Ectodermal cell (in vitro differentiated cells): Measurements from ENCODE around the gene AVPR2.

Experiments
- H3K27ac ChIP-seq: 2 replicates; pipeline ENCODE4 v1.7.0; 2013; ENCODE audit warnings: mild to moderate bottlenecking, low read depth, low read length; ENCODE audit not compliant: insufficient read depth, poor library complexity, severe bottlenecking
- H3K27me3 ChIP-seq: 2 replicates; pipeline ENCODE4 v1.7.0; 2013; ENCODE audit warnings: mild to moderate bottlenecking, low read length; ENCODE audit not compliant: insufficient read depth, control insufficient read depth, poor library complexity, severe bottlenecking
- H3K36me3 ChIP-seq: one replicate; pipeline ENCODE4 v1.7.0; 2013; ENCODE audit warnings: low read length; ENCODE audit not compliant: control insufficient read depth, insufficient read depth
- H3K4me1 ChIP-seq: one replicate; pipeline ENCODE4 v1.7.0; 2013; ENCODE audit warnings: low read length; ENCODE audit not compliant: control insufficient read depth, insufficient read depth
- H3K4me3 ChIP-seq: 2 replicates; pipeline ENCODE4 v1.7.0; 2013; ENCODE audit warnings: low read depth, low read length, control low read depth; ENCODE audit not compliant: insufficient read depth
- H3K9me3 ChIP-seq: 2 replicates; pipeline ENCODE4 v1.7.0; 2013; ENCODE audit warnings: mild to moderate bottlenecking, low read length, moderate library complexity; ENCODE audit not compliant: control insufficient read depth
- WGBS, 2 experiments: methylation state at CpG; one replicate each; pipeline ENCODE4 v1.1.7; 2013; ENCODE audit warnings: missing lambda C conversion rate in 2 of 2; 5-methylcytosine and 5-hydroxymethylcytosine counted together

Gene AVPR2

GRCh38 chrX:153903238-153903980, 1.1 kb upstream of the AVPR2 start:
- WGBS, 2 experiments = 83 to 86% methylated on average over 18 of the region's 18 CpGs
- H3K27ac ChIP-seq = no peak overlapping the region

GRCh38 chrX:153905481-153906095, 1.1 kb downstream of the AVPR2 start:
- WGBS, 2 experiments = 95 to 97% methylated on average over 32 of the region's 32 CpGs
- Histone ChIP-seq H3K27me3 (no peaks in the 10 kb centered on the region), H3K9me3 (no peaks in the 10 kb centered on the region), H3K4me3 (no peak overlapping the region), H3K36me3 (no peaks in the 10 kb centered on the region), H3K4me1 (no peaks in the 10 kb centered on the region), H3K27ac (no peak overlapping the region)

More at GRCh38 chrX:153903238-153903980, 1.1 kb upstream of the AVPR2 start:
- Histone ChIP-seq H3K4me1 (no peaks in the 10 kb centered on the region), H3K36me3 (no peaks in the 10 kb centered on the region), H3K27me3 (no peaks in the 10 kb centered on the region), H3K9me3 (no peaks in the 10 kb centered on the region), H3K4me3 (no peak overlapping the region)

GRCh38 chrX:153906126-153906917, 1.8 kb downstream of the AVPR2 start:
- no peaks in the 10 kb centered on the region for H3K27me3 ChIP-seq
- H3K27ac ChIP-seq = no peak overlapping the region
- H3K36me3 ChIP-seq = no peaks in the 10 kb centered on the region
- H3K4me1 ChIP-seq = no peaks in the 10 kb centered on the region
- no peak overlapping the region for H3K4me3 ChIP-seq
- 93 to 94% methylated on average over 27 of the region's 27 CpGs for WGBS, 2 experiments
- H3K9me3 ChIP-seq = no peaks in the 10 kb centered on the region

GRCh38 chrX:153907456-153907855, 3.0 kb downstream of the AVPR2 start:
- Histone ChIP-seq H3K4me1 (no peaks in the 10 kb centered on the region), H3K4me3 (no peak overlapping the region), H3K36me3 (no peaks in the 10 kb centered on the region), H3K9me3 (no peaks in the 10 kb centered on the region), H3K27ac (no peak overlapping the region), H3K27me3 (no peaks in the 10 kb centered on the region)
- WGBS, 2 experiments = 91 to 94% methylated on average over 12 of the region's 12 CpGs

GRCh38 chrX:153908219-153908860, 3.9 kb downstream of the AVPR2 start:
- Histone ChIP-seq H3K27me3 (no peaks in the 10 kb centered on the region), H3K4me3 (no peak overlapping the region), H3K27ac (no peak overlapping the region), H3K36me3 (no peaks in the 10 kb centered on the region), H3K4me1 (no peaks in the 10 kb centered on the region), H3K9me3 (no peaks in the 10 kb centered on the region)
- 94% methylated on average over 23 of the region's 23 CpGs for WGBS, 2 experiments

GRCh38 chrX:153909024-153909979, 4.8 kb downstream of the AVPR2 start:
- H3K36me3 ChIP-seq = no peaks in the 10 kb centered on the region
- H3K9me3 ChIP-seq = no peaks in the 10 kb centered on the region
- 76 to 78% methylated on average over 35 to 37 of the region's 37 CpGs for WGBS, 2 experiments
- no peak overlapping the region for H3K4me3 ChIP-seq
- H3K4me1 ChIP-seq = no peaks in the 10 kb centered on the region
- no peaks in the 10 kb centered on the region for H3K27me3 ChIP-seq
- H3K27ac ChIP-seq = no peak overlapping the region

- WGBS, 2 experiments = 96% methylated on average over 25 of the region's 25 CpGs
- H3K27me3 ChIP-seq = no peaks in the 10 kb centered on the region
- no peak overlapping the region for H3K4me3 ChIP-seq
- no peaks in the 10 kb centered on the region for H3K4me1 ChIP-seq
- no peaks in the 10 kb centered on the region for H3K9me3 ChIP-seq
- H3K27ac ChIP-seq = no peak overlapping the region
- no peaks in the 10 kb centered on the region for H3K36me3 ChIP-seq
Observed at GRCh38 chrX:153909980-153910360, 5.5 kb downstream of the AVPR2 start.

- no peak overlapping the region for H3K4me3 ChIP-seq
- no peak overlapping the region for H3K27ac ChIP-seq
- H3K9me3 ChIP-seq = no peaks in the 10 kb centered on the region
- no peaks in the 10 kb centered on the region for H3K4me1 ChIP-seq
- H3K36me3 ChIP-seq = no peaks in the 10 kb centered on the region
- no peaks in the 10 kb centered on the region for H3K27me3 ChIP-seq
- WGBS, 2 experiments = 95 to 98% methylated on average over 21 to 22 of the region's 22 CpGs
Observed at GRCh38 chrX:153910446-153910845, 6.0 kb downstream of the AVPR2 start.

GRCh38 chrX:153911798-153912197, 7.3 kb downstream of the AVPR2 start:
- no peak overlapping the region for H3K27ac ChIP-seq
- H3K36me3 ChIP-seq = no peaks in the 10 kb centered on the region
- H3K27me3 ChIP-seq = no peaks in the 10 kb centered on the region
- no peak overlapping the region for H3K4me3 ChIP-seq
- WGBS, 2 experiments = 87 to 92% methylated on average over 5 to 6 of the region's 6 CpGs
- H3K4me1 ChIP-seq = no peaks in the 10 kb centered on the region
- no peaks in the 10 kb centered on the region for H3K9me3 ChIP-seq
